MM.1S (cell line): ENCODE results near the gene ITGA5.

Experiments used
- EZH2phosphoT487 ChIP-seq: fragments of 300-600 bp; sonication (generic); IDR thresholded peaks from 2 replicates; pipeline ENCODE4 v1.6.1; 2018; ENCODE audit warnings: antibody characterized with exemption, low read length
- TF ChIP-seq, protein P1 (sequence below): fragments of 300-600 bp; sonication (generic); IDR thresholded peaks from 2 replicates; pipeline ENCODE4 v1.5.1; 2016; ENCODE audit warnings: antibody characterized with exemption, low read length, mixed read lengths

DNA sequence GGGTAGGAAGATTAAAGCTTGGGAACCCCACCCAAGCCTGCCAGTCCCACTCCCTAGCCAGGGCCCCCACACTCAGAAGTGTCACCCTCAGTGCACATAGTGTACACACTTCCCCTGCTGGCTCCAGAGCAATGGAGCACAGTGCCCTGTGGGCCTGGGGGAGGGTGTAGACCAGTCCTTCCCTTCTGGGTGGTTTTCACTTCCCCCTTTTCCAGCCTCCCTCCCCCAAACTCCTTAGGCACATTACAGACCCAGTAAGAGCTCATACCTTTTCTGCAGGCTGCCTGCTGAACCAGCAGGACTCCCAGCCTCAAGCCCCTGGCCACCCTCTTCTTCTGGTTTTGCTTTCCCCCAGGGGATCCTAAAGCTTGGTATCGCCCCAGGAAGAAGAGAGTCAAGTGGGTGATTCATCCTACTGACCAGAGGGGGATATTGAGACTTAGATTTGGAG lies 34.5 kb downstream of the ITGA5 start, which contains the start of gene ZNF385A:
- TF ChIP-seq, protein P1, sequence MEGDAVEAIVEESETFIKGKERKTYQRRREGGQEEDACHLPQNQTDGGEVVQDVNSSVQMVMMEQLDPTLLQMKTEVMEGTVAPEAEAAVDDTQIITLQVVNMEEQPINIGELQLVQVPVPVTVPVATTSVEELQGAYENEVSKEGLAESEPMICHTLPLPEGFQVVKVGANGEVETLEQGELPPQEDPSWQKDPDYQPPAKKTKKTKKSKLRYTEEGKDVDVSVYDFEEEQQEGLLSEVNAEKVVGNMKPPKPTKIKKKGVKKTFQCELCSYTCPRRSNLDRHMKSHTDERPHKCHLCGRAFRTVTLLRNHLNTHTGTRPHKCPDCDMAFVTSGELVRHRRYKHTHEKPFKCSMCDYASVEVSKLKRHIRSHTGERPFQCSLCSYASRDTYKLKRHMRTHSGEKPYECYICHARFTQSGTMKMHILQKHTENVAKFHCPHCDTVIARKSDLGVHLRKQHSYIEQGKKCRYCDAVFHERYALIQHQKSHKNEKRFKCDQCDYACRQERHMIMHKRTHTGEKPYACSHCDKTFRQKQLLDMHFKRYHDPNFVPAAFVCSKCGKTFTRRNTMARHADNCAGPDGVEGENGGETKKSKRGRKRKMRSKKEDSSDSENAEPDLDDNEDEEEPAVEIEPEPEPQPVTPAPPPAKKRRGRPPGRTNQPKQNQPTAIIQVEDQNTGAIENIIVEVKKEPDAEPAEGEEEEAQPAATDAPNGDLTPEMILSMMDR, result no peak
- TF ChIP-seq EZH2phosphoT487, result no peak
